Mesenchymal stem cell (in vitro differentiated cells and primary cell): ENCODE results near the gene ASPM.

ENCODE experiments used
- DNase-seq: peaks from one replicate; pipeline ENCODE4 v3.0.0-alpha.2; 2013
- H2AFZ ChIP-seq: one replicate; pipeline ENCODE4 v1.6.1; 2013; ENCODE audit warnings: low read depth, mild to moderate bottlenecking, control low read depth, inconsistent platforms, low read length, moderate library complexity
- H2AK5ac ChIP-seq: 2 replicates; pipeline ENCODE4 v1.6.1; 2013; ENCODE audit warnings: low read length, moderate library complexity, mild to moderate bottlenecking, inconsistent platforms; ENCODE audit not compliant: severe bottlenecking
- H2BK120ac ChIP-seq: one replicate; pipeline ENCODE4 v1.6.1; 2013; ENCODE audit warnings: low read depth, mild to moderate bottlenecking, inconsistent platforms, low read length, moderate library complexity
- H2BK12ac ChIP-seq, 2 experiments: one replicate each; pipeline ENCODE4 v1.6.1; 2013; ENCODE audit warnings: inconsistent platforms in 2 of 2, low read length in 2 of 2, mild to moderate bottlenecking in 2 of 2, moderate library complexity in 2 of 2, control low read depth in 1 of 2
- H2BK15ac ChIP-seq: one replicate; pipeline ENCODE4 v1.6.1; 2013; ENCODE audit warnings: mild to moderate bottlenecking, low read depth, inconsistent platforms; ENCODE audit not compliant: poor library complexity, severe bottlenecking
- H2BK5ac ChIP-seq: 2 replicates; pipeline ENCODE4 v1.6.1; 2013; ENCODE audit warnings: low read depth, mild to moderate bottlenecking, low read length, control low read depth, inconsistent platforms; ENCODE audit not compliant: poor library complexity, severe bottlenecking
- H3K14ac ChIP-seq, 2 experiments: one replicate each; pipeline ENCODE4 v1.6.1; 2013; ENCODE audit warnings: inconsistent platforms in 2 of 2, low read length in 2 of 2, control low read depth in 1 of 2, mild to moderate bottlenecking in 1 of 2, moderate library complexity in 1 of 2
- H3K18ac ChIP-seq, 2 experiments: one replicate each; pipeline ENCODE4 v1.6.1; 2013; ENCODE audit warnings: inconsistent platforms in 2 of 2, low read length in 2 of 2, control low read depth in 1 of 2, low read depth in 1 of 2, mild to moderate bottlenecking in 1 of 2
- H3K23ac ChIP-seq, 2 experiments: one replicate each; pipeline ENCODE4 v1.6.1; 2013; ENCODE audit warnings: inconsistent platforms in 2 of 2, low read length in 2 of 2, mild to moderate bottlenecking in 2 of 2, moderate library complexity in 2 of 2, control low read depth in 1 of 2
- H3K27ac ChIP-seq: 2 replicates; pipeline ENCODE4 v1.5.1; 2013; ENCODE audit warnings: mild to moderate bottlenecking, moderate library complexity, low read length, control low read depth, inconsistent platforms; ENCODE audit not compliant: poor library complexity, severe bottlenecking
- H3K27me3 ChIP-seq, 2 experiments: 2 replicates each; pipeline versions ENCODE4 v1.6.1 to v1.7.0; 2013; ENCODE audit warnings: low read length in 2 of 2, mild to moderate bottlenecking in 2 of 2, moderate library complexity in 2 of 2, control low read depth in 1 of 2, inconsistent platforms in 1 of 2; ENCODE audit not compliant: control insufficient read depth in 1 of 2, insufficient read depth in 1 of 2
- H3K36me3 ChIP-seq, 2 experiments: 2 replicates each; pipeline versions ENCODE4 v1.6.1 to v1.7.0; 2013; ENCODE audit warnings: low read length in 2 of 2, control low read depth in 1 of 2, inconsistent platforms in 1 of 2, low read depth in 1 of 2, mild to moderate bottlenecking in 1 of 2; ENCODE audit not compliant: insufficient read depth in 2 of 2, control insufficient read depth in 1 of 2
- H3K4ac ChIP-seq, 2 experiments: one replicate each; pipeline ENCODE4 v1.6.1; 2013; ENCODE audit warnings: inconsistent platforms in 2 of 2, low read length in 2 of 2, mild to moderate bottlenecking in 2 of 2, moderate library complexity in 2 of 2, control low read depth in 1 of 2, low read depth in 1 of 2
- H3K4me1 ChIP-seq: 2 replicates; pipeline ENCODE4 v1.6.1; 2013; ENCODE audit warnings: low read depth, low read length, control low read depth; ENCODE audit not compliant: control insufficient read depth, insufficient read depth
- H3K4me2 ChIP-seq: 2 replicates; pipeline ENCODE4 v1.6.1; 2013; ENCODE audit warnings: low read length, mild to moderate bottlenecking, inconsistent platforms; ENCODE audit not compliant: poor library complexity, severe bottlenecking
- H3K4me3 ChIP-seq, 2 experiments: 2 replicates each; pipeline versions ENCODE4 v1.5.1 to v1.7.0; 2013; ENCODE audit warnings: low read length in 2 of 2, mild to moderate bottlenecking in 2 of 2, control low read depth in 1 of 2, low read depth in 1 of 2; ENCODE audit not compliant: insufficient read depth in 1 of 2
- H3K79me1 ChIP-seq: replicated peaks from 2 replicates; pipeline ENCODE4 v1.6.1; 2013; ENCODE audit warnings: mild to moderate bottlenecking, control low read depth, low read length, inconsistent platforms; ENCODE audit not compliant: poor library complexity, severe bottlenecking
- H3K9ac ChIP-seq: 2 replicates; pipeline ENCODE4 v1.7.0; 2013; ENCODE audit warnings: mild to moderate bottlenecking, low read length, moderate library complexity
- H3K9me3 ChIP-seq: 2 replicates; pipeline ENCODE4 v1.7.0; 2013; ENCODE audit warnings: mild to moderate bottlenecking, low read length; ENCODE audit not compliant: control insufficient read depth
- H4K8ac ChIP-seq: one replicate; pipeline ENCODE4 v1.6.1; 2013; ENCODE audit warnings: inconsistent platforms, mild to moderate bottlenecking, low read length, moderate library complexity
- H4K91ac ChIP-seq: one replicate; pipeline ENCODE4 v1.6.1; 2013; ENCODE audit warnings: mild to moderate bottlenecking, low read length, inconsistent platforms
- WGBS: methylation state at CpG from one replicate; pipeline ENCODE4 v1.1.7; 2013; ENCODE audit warnings: mixed read lengths; 5-methylcytosine and 5-hydroxymethylcytosine counted together

Gene ASPM

GRCh38 chr1:197066277-197066676 is 80.2 kb downstream of the ASPM start:
- Histone ChIP-seq H3K36me3 (no peaks in the 10 kb centered on the region), H2BK5ac (no peak overlapping the region), H3K27me3 (no peaks in the 10 kb centered on the region), H3K4me2 (no peak overlapping the region), H3K18ac (no peak overlapping the region), H3K79me1 (no peaks in the 10 kb centered on the region), H2BK12ac (no peak overlapping the region), H3K27ac (no peak overlapping the region), H3K9me3 (no peaks in the 10 kb centered on the region), H2AK5ac (no peak overlapping the region), H2BK15ac (no peak overlapping the region), H3K4me1 (no peaks in the 10 kb centered on the region), H4K91ac (no peak overlapping the region), H4K8ac (no peak overlapping the region), H3K14ac (no peak overlapping the region), H3K4ac (no peak overlapping the region), H2BK120ac (no peak overlapping the region), H2AFZ (no peak overlapping the region), H3K4me3 (no peak overlapping the region), H3K9ac (no peak overlapping the region), H3K23ac (no peak overlapping the region)
- DNase-seq: no peak
- no CpG with 5 or more reads among the region's 1 CpG for WGBS

- Histone ChIP-seq H3K9me3 (no peaks in the 10 kb centered on the region), H4K91ac (no peak overlapping the region), H2BK15ac (no peak overlapping the region), H3K27ac (no peak overlapping the region), H2BK5ac (no peak overlapping the region), H4K8ac (no peak overlapping the region), H3K36me3 (no peaks in the 10 kb centered on the region), H3K23ac (no peak overlapping the region), H3K18ac (no peak overlapping the region), H2BK120ac (no peak overlapping the region), H3K4me1 (no peaks in the 10 kb centered on the region), H3K9ac (no peak overlapping the region), H3K14ac (no peak overlapping the region), H3K27me3 (no peaks in the 10 kb centered on the region), H3K79me1 (no peaks in the 10 kb centered on the region), H2AK5ac (no peak overlapping the region), H3K4me3 (no peak overlapping the region), H3K4ac (no peak overlapping the region), H2BK12ac (no peak overlapping the region), H2AFZ (no peak overlapping the region), H3K4me2 (no peak overlapping the region)
- peak; percentile 9 for DNase-seq
Observed at GRCh38 chr1:197065559-197065958, 80.9 kb downstream of the ASPM start.

GRCh38 chr1:197063212-197063611 is 83.3 kb downstream of the ASPM start:
- no peaks in the 10 kb centered on the region for H3K27me3 ChIP-seq
- H4K8ac ChIP-seq: no peak overlapping the region
- H2AFZ ChIP-seq: no peak overlapping the region
- no peak overlapping the region for H3K23ac ChIP-seq
- H3K27ac ChIP-seq: no peak overlapping the region
- H3K9ac ChIP-seq: no peak overlapping the region
- no peaks in the 10 kb centered on the region for H3K79me1 ChIP-seq
- H2BK15ac ChIP-seq: no peak overlapping the region
- H3K14ac ChIP-seq: no peak overlapping the region
- no peaks in the 10 kb centered on the region for H3K9me3 ChIP-seq
- DNase-seq: no peak
- WGBS: 90% methylated on average over 1 of the region's 2 CpGs
- no peak overlapping the region for H3K4me2 ChIP-seq
- no peaks in the 10 kb centered on the region for H3K4me1 ChIP-seq
- no peak overlapping the region for H4K91ac ChIP-seq
- no peak overlapping the region for H2AK5ac ChIP-seq
- no peak overlapping the region for H3K4me3 ChIP-seq
- no peak overlapping the region for H2BK12ac ChIP-seq
- H2BK120ac ChIP-seq: no peak overlapping the region
- H3K4ac ChIP-seq: no peak overlapping the region
- no peaks in the 10 kb centered on the region for H3K36me3 ChIP-seq
- H3K18ac ChIP-seq: no peak overlapping the region
- no peak overlapping the region for H2BK5ac ChIP-seq

GRCh38 chr1:197062692-197063091 is 83.8 kb downstream of the ASPM start:
- H3K27ac ChIP-seq: no peak overlapping the region
- no peaks in the 10 kb centered on the region for H3K27me3 ChIP-seq
- no peak overlapping the region for H2BK15ac ChIP-seq
- no peak overlapping the region for H4K8ac ChIP-seq
- H3K4me3 ChIP-seq: no peak overlapping the region
- no peak overlapping the region for H2AFZ ChIP-seq
- H3K4me2 ChIP-seq: no peak overlapping the region
- WGBS: no CpG with 5 or more reads among the region's 2 CpGs
- no peak overlapping the region for H4K91ac ChIP-seq
- no peak overlapping the region for H3K23ac ChIP-seq
- H3K79me1 ChIP-seq: no peaks in the 10 kb centered on the region
- no peak overlapping the region for H2AK5ac ChIP-seq
- H3K4ac ChIP-seq: no peak overlapping the region
- no peak overlapping the region for H3K9ac ChIP-seq
- H2BK12ac ChIP-seq: no peak overlapping the region
- H3K4me1 ChIP-seq: no peaks in the 10 kb centered on the region
- no peaks in the 10 kb centered on the region for H3K36me3 ChIP-seq
- no peak overlapping the region for H3K14ac ChIP-seq
- H2BK120ac ChIP-seq: no peak overlapping the region
- no peak overlapping the region for H2BK5ac ChIP-seq
- no peak for DNase-seq
- no peaks in the 10 kb centered on the region for H3K9me3 ChIP-seq
- H3K18ac ChIP-seq: no peak overlapping the region
